ENCODE measurements around the gene SLC3A2.
A peak's percentile ranks its signal among the peaks of the same experiment; 100 is the strongest.

Gene SLC3A2

GRCh38 chr11:62882431-62882749 is 1.7 kb downstream of the SLC3A2 start:
- no peak for DNase-seq

DNA sequence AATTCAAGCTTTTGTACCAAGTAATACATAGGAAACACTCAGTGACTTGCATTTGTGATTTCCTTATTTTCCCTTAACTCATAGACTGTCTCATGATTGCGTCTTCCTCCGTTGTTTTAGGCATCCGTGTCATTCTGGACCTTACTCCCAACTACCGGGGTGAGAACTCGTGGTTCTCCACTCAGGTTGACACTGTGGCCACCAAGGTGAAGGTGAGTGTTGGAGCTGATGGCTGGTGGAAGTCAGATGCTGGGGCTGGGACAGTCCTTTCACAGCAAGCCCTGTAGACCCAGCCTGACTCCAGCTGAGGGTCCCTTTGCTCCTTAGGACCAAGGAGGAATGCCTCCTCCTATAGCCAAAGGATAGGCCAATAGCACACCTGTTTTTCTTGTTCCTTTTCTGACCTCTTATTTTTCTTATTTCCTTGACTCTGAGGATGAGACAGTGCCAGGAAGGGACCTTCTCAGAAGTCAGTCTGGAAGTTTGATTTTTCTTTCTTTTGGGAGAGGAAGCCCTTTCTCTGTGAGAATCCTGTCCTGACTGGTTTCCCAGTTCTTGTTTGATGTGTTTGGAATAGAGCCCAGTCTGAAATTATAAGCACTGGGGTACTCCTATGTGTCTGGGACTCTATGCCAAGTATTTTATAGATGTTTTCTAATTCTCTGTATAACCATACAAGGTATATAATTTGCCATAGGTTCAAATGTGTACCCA is 2.2 kb downstream of the SLC3A2 start:
- DNase-seq: no peak

GRCh38 chr11:62883673-62884072 is 3.0 kb downstream of the SLC3A2 start:
- no peak for DNase-seq

DNA sequence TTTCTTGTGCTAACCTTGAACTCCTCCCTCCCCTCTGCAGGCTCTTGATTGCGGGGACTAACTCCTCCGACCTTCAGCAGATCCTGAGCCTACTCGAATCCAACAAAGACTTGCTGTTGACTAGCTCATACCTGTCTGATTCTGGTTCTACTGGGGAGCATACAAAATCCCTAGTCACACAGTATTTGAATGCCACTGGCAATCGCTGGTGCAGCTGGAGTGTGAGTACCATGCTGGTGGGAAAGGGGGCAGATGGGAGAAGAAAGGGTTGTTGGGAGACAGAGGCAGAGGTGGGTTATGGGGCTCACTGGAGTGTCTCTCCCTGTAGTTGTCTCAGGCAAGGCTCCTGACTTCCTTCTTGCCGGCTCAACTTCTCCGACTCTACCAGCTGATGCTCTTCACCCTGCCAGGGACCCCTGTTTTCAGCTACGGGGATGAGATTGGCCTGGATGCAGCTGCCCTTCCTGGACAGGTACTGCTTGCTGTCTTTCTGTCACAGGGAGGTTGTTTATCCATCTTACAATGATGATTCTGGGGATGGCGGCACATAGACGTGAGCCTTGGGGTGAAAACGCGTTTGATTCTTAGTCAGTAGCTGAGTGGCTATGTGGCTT is 4.5 kb downstream of the SLC3A2 start:
- no peak for DNase-seq

GRCh38 chr11:62888406-62888805 is 7.7 kb downstream of the SLC3A2 start:
- no peak for DNase-seq

- no peak for DNase-seq
Measured at GRCh38 chr11:62889126-62889483, 8.4 kb downstream of the SLC3A2 start.

DNA sequence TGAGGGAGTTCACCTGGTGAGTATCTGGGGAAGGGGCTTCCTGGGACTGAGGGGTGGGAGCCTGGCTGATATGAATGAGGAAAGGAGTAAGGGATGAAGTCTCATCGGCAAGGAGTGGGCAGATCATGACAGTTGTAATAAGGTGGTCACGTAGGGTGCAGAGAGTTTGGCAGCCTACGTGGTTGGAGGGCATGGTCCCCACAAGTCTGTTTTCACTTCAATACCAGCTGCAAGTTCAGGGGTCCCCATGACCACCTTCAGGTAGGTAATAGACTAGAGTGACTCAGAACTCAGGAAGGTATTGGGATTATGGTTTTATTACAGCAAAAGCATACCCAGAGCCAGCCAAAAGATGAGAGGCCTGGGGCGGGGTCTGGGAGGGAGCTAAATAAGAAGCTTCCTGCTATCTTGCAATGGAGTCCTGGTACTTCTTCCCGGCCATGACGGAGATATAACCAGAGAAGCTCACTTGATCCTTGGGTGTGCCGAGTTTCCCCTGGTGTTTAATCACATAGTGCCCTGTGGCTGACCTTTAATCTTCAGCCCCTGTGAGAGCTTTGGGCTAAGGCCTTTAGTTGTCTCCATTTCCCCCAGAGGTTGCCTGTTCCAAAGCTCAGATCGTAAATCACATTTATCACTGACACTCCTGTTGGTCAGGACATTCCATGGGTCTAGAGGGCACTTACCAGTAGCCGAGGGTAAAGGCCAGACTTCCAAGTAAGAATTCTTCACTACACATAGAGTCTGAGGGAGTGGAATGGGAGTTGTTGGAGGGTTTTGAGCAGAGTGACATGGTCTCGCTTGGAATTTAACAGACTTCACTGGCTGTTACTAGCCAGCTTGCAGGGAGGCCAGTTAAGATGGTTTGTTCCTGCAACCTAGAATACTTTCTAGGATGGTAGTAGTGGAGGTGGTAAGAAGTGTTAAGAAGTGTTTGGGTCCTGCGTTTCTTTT is 9.1 kb downstream of the SLC3A2 start:
- no peak for DNase-seq

- DNase-seq: no peak
Measured at GRCh38 chr11:62892077-62892922, 11.6 kb downstream of the SLC3A2 start.

DNA sequence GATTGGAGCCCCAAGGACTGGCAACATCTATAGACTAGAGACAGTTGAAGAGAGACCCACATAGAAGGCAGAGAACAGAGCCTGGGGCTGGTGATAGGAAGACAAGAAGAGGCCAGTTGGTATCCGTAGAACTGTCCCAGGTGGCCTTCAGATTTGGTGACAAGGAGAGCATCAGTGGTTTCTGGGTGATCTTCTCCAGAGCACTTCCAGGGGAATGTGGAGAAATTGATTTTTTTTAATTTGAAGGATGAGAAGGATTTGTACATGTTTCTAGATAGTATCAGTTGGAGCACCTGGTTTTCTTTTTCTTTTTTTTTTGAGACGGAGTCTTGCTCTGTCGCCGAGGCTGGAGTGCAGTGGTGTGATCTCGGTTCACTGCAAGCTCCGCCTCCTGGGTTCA is 14.8 kb downstream of the SLC3A2 start:
- DNase-seq: no peak

GRCh38 chr11:62896049-62896448 is 15.4 kb downstream of the SLC3A2 start:
- DNase-seq: no peak

DNA sequence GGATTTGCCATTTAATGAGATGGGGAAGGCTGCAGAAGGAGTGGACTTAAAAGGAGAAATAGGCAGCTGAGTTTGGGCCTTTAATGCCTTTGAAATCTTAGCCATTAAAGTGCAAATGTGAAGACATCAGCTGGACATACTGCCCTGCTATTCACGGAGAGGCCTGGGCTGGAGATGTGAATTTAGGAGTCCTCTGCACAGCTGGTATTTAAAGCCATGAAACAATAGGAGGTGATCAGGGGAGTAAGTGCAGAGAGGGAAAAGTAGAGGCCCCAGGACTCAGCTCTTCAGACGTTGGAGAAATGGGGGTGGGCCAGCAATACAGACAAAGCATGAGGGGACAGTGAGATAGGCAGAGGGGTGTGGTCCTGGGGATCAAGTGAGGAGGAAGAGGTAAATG is 16.6 kb downstream of the SLC3A2 start:
- DNase-seq: no peak

GRCh38 chr11:62898027-62898426 is 17.3 kb downstream of the SLC3A2 start:
- no peak for DNase-seq

DNA sequence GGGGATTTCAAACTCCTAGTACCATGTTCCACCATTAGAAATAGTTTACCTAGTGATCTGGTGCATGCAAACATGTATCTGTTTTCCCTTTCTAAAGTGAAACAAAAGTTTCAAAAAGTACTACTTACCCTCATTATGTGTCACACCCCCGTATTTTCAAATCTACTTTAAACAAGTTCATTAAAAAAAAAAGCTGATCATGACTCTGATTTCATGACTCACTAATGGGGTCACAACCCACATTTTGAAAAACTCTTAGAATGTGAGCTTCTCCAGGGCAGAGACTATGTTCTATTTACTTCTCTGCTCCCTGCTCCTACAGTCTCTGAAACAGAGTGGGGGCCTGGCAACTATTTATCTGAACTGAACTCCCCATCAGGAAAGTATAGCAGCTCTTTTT is 22.2 kb downstream of the SLC3A2 start:
- DNase-seq: no peak

DNA sequence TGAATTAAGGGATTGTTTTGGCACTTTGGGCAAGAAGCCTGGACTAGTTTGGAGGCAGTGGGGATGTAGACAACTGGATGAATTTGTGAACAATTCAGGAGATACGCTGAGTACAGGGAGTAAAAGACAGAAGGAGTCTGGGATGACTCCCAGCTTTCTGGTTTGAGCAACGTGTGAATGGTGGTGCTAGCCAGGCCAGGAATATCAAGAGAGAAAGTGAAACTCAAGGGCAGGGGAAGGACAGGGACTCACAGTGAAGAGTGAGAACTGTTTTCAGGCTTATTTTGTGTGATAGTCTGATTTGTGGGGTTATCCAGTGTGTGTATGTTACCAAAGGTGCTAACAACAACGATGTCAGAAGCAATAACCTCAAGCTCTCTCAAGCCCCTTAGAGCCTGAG is 24.6 kb downstream of the SLC3A2 start:
- no peak for DNase-seq

DNA sequence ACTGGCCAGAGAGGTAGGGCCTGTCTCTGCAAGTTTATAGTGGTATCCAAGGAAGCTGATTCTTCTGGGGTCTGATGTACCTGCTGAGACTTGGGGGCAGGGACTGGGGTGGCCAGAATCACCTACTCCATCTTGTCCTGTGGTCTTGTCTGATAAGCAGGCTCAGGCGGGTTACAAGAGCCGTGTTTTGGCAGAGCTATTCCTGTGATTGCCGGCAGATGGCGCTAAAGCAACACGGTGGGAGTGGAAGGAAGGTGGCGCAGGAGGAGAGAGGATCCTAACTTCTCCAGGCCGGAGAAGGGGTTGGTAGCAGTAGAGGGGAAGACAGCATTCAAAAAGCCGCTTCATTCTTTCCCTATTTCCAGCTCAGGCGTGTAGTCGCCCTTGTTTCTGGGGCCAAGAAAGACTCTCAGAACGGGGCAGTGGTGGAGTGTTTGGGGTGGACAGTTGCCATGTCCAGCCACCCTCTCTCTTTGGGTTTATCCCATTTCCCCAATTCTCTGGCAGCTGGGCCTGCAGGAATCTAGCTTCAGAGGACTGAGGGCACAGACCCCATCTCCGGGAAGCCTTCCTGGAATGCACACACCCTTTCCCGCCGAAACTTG is 25.3 kb downstream of the SLC3A2 start:
- DNase-seq: no peak

DNA sequence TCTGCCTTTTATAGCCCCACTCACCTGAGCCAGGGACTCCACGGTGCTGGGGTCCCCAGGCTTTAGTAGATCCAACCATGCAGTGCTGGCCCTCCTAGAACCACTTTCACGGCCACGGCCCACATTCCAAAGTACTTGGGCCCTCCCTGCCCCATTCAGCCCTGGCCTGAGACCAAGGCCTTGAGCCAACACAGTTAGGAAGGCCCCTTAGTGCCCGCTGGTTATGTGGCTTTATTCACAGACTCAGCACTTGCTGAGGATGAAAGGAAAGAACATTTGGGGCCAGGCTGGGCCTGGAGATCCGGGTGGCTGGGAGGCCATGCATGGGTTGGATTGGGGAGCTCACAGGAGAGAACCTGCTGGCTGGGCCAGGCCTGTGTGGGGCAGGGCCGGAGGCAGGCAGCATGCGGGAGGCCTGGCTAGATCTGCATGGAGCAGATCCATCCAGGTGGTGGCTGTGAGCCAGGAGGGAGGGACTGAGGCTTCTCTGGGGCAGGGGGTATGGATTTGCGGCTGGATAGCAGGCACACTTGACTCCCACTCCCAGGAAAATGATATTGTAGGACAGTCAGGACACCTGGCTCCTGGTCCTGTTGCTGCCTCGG is 27.9 kb downstream of the SLC3A2 start:
- DNase-seq: no peak

- DNase-seq: peak; percentile 85
Measured at GRCh38 chr11:62909107-62909894, 28.6 kb downstream of the SLC3A2 start.

DNA sequence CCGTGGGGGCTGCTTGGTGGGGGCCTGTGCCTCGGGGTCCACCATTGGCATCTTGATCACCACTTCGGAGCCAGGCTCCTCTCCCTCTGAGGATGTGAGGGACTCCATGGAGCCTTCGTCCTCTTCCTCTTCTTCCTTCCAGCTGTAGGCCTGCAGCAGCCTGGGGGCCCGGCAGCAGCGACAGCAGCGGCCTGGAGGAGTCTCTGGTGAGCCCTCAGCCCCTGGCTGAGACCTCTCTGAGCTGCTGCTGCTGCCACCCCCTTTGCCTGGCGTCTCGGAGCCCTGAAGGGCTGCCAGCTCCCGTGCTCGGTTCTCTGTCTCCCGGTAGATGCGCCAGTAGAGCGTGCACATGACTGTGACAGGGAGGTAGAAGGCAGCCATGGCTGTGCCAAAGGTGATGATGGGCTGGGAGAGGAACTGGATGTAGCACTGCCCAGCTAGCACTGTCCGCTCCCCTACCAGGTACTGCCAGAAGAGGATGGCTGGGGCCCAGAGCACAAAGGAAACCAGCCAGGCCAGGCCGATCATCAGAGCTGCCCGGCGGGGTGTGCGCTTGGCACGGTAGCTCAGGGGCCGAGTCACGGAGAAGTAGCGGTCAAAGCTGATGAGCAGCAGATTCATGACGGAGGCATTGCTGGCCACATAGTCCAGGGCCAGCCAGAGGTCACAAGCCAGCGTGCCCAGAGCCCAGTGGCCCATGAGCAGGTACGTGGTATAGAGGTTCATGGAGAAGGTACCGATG is 29.6 kb downstream of the SLC3A2 start:
- DNase-seq: no peak

GRCh38 chr11:62911137-62912130 is 30.7 kb downstream of the SLC3A2 start:
- DNase-seq: no peak
